ENCODE data around the gene TENM3.

Gene TENM3

GRCh38 chr4:182228991-182229577 lies 14.1 kb upstream of the TENM3 start:
- TF ChIP-seq CTCF (conservative IDR thresholded peaks at IDR 0.05) (no peak), ZFX (IDR thresholded peaks at IDR 0.05) (no peak)
- H3K27ac ChIP-seq = no peak overlapping the region

GRCh38 chr4:182230256-182230655 lies 12.9 kb upstream of the TENM3 start:
- TF ChIP-seq CTCF (conservative IDR thresholded peaks at IDR 0.05) = no peak
- TF ChIP-seq ZFX (IDR thresholded peaks at IDR 0.05) = no peak
- no peak overlapping the region for H3K27ac ChIP-seq

GRCh38 chr4:182231080-182231479 lies 12.1 kb upstream of the TENM3 start:
- no peak overlapping the region for H3K27ac ChIP-seq
- no peak for TF ChIP-seq CTCF (conservative IDR thresholded peaks at IDR 0.05)
- TF ChIP-seq ZFX (IDR thresholded peaks at IDR 0.05) = no peak

- TF ChIP-seq CTCF (conservative IDR thresholded peaks at IDR 0.05) = no peak
- no peak for TF ChIP-seq ZFX (IDR thresholded peaks at IDR 0.05)
- H3K27ac ChIP-seq = no peak overlapping the region
Measured at GRCh38 chr4:182231496-182231895, 11.7 kb upstream of the TENM3 start.

- no peak overlapping the region for H3K27ac ChIP-seq
- TF ChIP-seq ZFX (IDR thresholded peaks at IDR 0.05) (no peak), CTCF (conservative IDR thresholded peaks at IDR 0.05) (no peak)
Measured at GRCh38 chr4:182233310-182234090, 9.7 kb upstream of the TENM3 start.

- H3K27ac ChIP-seq = no peak overlapping the region
Measured at GRCh38 chr4:182235021-182235795, 8.0 kb upstream of the TENM3 start.

More at GRCh38 chr4:182235021-182235795, 8.0 kb upstream of the TENM3 start:
- no peak for TF ChIP-seq CTCF (conservative IDR thresholded peaks at IDR 0.05)
- no peak for TF ChIP-seq ZFX (IDR thresholded peaks at IDR 0.05)

All from C4-2B (cell line).